Limb (tissue), 2 donors: Measurements from ENCODE around the gene COX14.
A peak's percentile ranks its signal among the peaks of the same experiment; 100 is the strongest.
"Not testable (repeated sequence)": the region's sequence is repeated elsewhere in the genome, so short reads cannot be mapped to it uniquely, and the experiment has no call there.

Experiments used
- DNase-seq, 2 donors: peaks; one replicate each; pipeline ENCODE4 v3.0.0-alpha.2; 2016; ENCODE audit errors: extremely low spot score in 2 of 2

COX14 gene

GRCh38 chr12:50111693-50112455 lies at the start of gene COX14:
COX14 (plus strand) TSS chr12:50112236; CDS start chr12:50120044, 7,808 bp downstream.
- DNase-seq, result peak; percentile 99

- DNase-seq, result peak; percentile 36 to 50
Observed at GRCh38 chr12:50062728-50063460, 49.1 kb upstream of the COX14 start.

GRCh38 chr12:50065726-50066310 lies 46.2 kb upstream of the COX14 start:
- no peak for DNase-seq

GRCh38 chr12:50066402-50066801 lies 45.6 kb upstream of the COX14 start:
- no peak for DNase-seq

DNA sequence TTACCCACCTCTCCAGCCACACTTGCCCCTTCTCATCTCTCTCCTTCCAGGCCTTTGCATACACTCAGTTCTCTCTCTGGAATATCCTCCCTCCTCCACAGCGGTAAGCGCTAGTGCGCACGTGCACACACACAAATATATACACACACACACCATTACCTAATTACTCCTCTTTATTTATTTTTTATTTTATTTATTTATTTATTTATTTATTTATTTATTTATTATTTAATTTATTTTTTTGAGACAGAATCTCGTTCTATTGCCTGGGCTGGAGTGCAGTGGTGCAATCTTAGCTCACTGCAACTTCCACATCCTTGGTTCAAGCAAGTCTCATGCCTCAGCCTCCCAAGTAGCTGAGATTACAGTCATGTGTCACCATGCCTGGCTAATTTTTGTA lies 43.0 kb upstream of the COX14 start:
- DNase-seq, result no peak

GRCh38 chr12:50069539-50069938 lies 42.5 kb upstream of the COX14 start:
- DNase-seq, result no peak

DNA sequence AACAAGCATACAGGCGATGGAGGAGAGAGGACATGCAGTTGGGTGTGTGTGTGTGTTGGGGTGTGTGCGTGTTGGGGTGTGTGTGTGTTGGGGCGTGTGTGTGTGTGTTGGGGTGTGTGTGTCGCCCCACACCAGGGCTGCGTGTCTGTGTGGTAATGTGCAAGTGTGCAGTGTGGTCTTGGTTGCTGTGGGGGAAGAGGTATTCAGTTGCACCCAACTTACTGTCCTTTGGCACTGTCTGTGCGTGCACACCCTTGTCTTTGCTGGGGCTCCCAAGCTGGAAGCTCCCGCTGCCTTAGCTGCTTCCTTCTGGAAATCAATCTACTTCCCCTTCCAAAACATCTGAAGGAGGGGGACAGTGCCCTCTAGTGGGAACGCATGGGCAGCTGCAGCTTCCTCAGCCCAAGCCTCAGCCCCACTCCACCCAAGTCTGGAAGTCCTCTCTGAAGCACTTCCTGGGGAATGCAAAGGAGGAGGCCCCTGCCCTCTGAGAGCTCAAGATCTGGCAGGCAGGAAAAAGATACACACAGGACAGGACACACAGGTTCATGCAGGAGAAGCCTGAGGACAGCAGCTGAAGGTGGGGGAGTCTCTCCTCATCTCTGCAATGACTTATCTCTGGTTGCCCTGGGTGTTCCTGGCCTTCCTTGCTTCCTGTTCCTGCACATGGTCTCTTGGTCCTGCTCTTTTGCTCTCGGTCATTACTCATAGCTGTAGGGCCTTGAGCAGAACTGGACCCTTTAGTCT lies 41.5 kb upstream of the COX14 start:
- peak; percentile 87 to 88 for DNase-seq

DNA sequence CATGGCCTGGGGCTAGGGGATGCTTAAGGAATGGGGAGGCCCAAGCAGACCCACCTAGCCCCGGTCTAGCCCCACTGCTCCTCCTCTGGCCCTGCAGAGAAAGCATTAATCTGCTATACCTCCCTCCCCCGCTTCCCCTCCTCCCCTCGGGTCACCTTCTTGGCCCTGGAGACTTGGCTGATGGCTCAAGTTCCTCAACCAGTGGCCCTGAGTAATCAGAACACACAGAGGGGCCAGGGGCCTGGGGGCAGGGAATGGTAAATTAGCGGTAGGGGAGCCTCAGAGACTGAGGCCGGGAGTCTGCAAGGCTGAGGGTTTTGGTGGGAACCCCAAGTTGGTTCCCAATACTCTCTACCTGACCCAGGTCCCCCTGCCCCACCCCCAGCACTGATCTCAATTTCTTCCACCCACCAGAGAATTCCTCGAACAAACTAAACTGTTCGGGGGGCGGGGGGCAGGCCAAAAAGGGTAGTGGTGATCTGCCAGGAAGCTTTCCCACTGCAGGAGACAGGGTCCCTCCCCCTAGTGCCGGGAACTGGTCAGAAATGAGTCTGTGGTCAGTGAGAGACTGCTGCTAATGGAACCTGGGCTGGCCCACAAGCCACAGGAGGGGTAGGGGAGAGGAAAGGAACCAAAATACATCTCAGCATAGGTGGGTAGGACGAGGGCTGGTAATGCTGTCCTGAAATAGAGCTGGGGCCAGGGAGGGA lies 39.7 kb upstream of the COX14 start:
- DNase-seq, result peak in 1 of 2 donors; percentile 49

- no peak for DNase-seq
Observed at GRCh38 chr12:50073206-50073605, 38.8 kb upstream of the COX14 start.

DNA sequence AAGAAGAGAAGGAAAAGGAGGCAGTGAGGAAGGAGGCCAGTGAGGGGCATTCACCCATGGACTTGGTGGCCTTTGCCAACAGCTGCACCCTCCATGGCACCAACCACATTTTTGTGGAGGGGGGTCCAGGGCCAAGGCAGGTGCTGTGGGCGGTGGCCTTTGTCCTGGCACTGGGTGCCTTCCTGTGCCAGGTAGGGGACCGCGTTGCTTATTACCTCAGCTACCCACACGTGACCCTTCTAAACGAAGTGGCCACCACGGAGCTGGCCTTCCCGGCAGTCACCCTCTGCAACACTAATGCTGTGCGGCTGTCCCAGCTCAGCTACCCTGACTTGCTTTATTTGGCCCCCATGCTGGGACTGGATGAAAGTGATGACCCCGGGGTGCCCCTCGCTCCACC lies 38.3 kb upstream of the COX14 start:
- no peak for DNase-seq

- DNase-seq, result peak; percentile 77 to 91
Observed at GRCh38 chr12:50074936-50075807, 36.9 kb upstream of the COX14 start.

DNA sequence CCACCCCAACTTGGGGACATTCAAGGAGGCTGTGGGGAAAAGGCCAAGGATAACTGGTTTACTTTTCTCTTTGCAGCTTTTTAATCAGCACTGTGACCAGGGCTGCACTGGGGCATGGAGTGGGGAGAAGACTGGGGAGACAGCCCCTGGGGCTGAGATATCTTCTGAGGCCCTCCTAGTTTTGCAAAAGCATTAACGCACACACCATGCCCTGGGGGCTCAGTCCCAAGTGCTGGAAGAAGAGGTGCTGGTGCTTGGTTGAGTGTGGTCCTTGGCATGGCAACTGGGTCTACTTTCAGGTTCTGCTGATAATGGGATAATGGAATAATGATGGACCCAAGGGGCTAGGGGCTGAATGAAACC lies 36.2 kb upstream of the COX14 start:
- no peak for DNase-seq

DNA sequence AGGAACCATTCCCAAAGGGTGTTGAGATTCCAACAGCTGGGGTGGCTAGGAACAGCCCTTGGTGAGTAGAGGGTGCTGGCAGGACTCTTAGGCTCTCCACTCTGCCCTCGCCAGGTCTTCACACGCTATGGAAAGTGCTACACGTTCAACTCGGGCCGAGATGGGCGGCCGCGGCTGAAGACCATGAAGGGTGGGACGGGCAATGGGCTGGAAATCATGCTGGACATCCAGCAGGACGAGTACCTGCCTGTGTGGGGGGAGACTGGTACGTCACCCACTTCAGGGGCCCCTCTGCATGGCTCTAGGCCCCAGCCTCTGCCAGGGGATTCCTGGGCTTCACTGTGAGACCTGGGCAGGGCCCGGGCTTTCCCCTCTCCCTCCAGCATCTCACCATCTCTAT lies 34.9 kb upstream of the COX14 start:
- DNase-seq, result no peak

GRCh38 chr12:50078281-50078680 lies 33.8 kb upstream of the COX14 start:
- no peak for DNase-seq

GRCh38 chr12:50079771-50080170 lies 32.3 kb upstream of the COX14 start:
- no peak for DNase-seq

- DNase-seq, result no peak
Observed at GRCh38 chr12:50081096-50081808, 30.8 kb upstream of the COX14 start.

GRCh38 chr12:50082644-50083043 lies 29.4 kb upstream of the COX14 start:
- DNase-seq, result no peak

DNA sequence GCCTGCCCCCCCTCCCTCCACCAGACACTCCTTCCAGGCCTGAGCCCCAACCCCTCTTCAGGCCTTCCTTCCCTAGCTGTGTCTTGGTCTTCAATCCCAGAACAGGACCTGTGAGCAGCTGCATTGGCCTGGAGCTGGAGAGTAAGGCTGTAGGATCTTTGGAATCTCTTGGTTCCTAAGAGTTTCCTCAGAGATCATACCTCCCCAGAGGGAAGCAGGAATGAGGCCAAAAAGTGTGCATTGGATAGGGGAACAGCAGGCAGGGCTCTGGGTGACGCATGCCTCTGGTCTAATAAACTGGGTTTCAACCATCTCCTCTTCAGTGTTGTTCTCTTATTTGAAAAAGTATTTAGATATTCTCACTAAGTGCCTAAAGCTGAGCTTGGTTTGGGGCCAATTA lies 28.7 kb upstream of the COX14 start:
- no peak for DNase-seq

GRCh38 chr12:50084409-50084774 lies 27.6 kb upstream of the COX14 start:
- DNase-seq, result not testable (repeated sequence)
